ENCODE data around the gene SSC5D. TPM values are rescaled to one million over a fixed set of nuclear protein-coding genes. Genes with fewer than 3 reads are reported as not detected.

SSC5D gene
- total RNA-seq, 1 donor, result 10.7 TPM

GRCh38 chr19:55461974-55462626 lies 26.1 kb upstream of the SSC5D start:
- peak overlapping the region; percentile 73 for H3K4me3 ChIP-seq (ENCODE audit: low read depth, low read length)
- TF ChIP-seq, protein P1, sequence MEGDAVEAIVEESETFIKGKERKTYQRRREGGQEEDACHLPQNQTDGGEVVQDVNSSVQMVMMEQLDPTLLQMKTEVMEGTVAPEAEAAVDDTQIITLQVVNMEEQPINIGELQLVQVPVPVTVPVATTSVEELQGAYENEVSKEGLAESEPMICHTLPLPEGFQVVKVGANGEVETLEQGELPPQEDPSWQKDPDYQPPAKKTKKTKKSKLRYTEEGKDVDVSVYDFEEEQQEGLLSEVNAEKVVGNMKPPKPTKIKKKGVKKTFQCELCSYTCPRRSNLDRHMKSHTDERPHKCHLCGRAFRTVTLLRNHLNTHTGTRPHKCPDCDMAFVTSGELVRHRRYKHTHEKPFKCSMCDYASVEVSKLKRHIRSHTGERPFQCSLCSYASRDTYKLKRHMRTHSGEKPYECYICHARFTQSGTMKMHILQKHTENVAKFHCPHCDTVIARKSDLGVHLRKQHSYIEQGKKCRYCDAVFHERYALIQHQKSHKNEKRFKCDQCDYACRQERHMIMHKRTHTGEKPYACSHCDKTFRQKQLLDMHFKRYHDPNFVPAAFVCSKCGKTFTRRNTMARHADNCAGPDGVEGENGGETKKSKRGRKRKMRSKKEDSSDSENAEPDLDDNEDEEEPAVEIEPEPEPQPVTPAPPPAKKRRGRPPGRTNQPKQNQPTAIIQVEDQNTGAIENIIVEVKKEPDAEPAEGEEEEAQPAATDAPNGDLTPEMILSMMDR (IDR thresholded peaks at IDR 0.05; ENCODE audit: insufficient read depth, low read length), result no peak
- peak; percentile 47 for DNase-seq (ENCODE audit: low read depth)

DNA sequence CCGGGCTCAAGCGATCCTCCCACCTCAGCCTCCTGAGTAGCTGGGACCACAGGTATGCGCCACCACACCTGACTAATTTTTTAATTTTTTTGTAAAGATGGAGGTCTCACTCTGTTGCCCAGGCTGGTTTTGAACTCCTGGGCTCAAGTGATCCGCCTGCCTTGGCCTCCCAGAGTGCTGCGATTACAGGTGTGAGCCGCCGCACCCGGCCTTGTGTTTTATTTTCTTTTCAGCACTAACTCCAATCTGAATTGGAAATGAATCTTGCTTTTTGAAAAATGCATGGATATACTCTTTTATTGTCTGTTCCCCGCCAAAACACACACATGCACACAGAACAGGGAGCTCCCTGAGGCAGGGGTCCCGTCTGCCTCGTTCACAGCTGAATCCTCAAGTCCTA lies 25.5 kb upstream of the SSC5D start:
- TF ChIP-seq, protein P1 (IDR thresholded peaks at IDR 0.05; ENCODE audit: insufficient read depth, low read length), result no peak
- H3K4me3 ChIP-seq (ENCODE audit: low read depth, low read length), result no peak overlapping the region
- DNase-seq (ENCODE audit: low read depth), result no peak

DNA sequence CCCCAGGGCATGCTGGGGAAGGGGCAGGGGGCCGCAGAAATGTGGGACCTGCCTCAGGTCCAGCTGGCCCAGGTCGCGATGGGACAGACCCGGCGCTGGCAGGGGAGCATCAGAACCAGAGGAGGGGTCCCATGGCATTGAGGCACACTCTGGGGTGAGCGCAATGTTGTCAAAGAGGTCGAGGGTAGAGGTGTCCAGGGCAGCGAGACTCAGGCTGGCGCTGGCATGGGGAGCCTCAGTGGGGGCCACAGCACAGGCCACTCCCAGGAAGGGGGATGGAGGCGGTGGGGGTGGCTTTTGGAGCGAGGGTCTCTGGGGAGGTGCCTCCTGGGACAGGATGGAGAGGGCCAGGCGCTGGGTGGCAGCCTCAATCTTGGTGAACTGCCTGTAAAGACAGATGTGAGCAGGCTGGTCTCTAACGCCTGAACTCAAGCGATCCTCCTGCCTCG lies 24.6 kb upstream of the SSC5D start:
- H3K4me3 ChIP-seq (ENCODE audit: low read depth, low read length), result no peak overlapping the region
- DNase-seq (ENCODE audit: low read depth), result no peak
- TF ChIP-seq, protein P1 (IDR thresholded peaks at IDR 0.05; ENCODE audit: insufficient read depth, low read length), result no peak

- TF ChIP-seq, protein P1 (IDR thresholded peaks at IDR 0.05; ENCODE audit: insufficient read depth, low read length), result no peak
- DNase-seq (ENCODE audit: low read depth), result no peak
These were observed 24.1 kb upstream of the SSC5D start for GRCh38 chr19:55464039-55464661.

GRCh38 chr19:55464662-55465054 lies 23.6 kb upstream of the SSC5D start, which contains the start of gene C19orf85:
Gene C19orf85 (minus strand): TSS chr19:55464751. CDS start chr19:55464554, 197 bp downstream.
- no peak for DNase-seq (ENCODE audit: low read depth)
- TF ChIP-seq, protein P1 (IDR thresholded peaks at IDR 0.05; ENCODE audit: insufficient read depth, low read length), result no peak
- H3K4me3 ChIP-seq (ENCODE audit: low read depth, low read length), result no peak within 1 kb of the TSS

More at GRCh38 chr19:55464039-55464661, 24.1 kb upstream of the SSC5D start:
- no peak overlapping the region for H3K4me3 ChIP-seq (ENCODE audit: low read depth, low read length)

GRCh38 chr19:55465460-55466240 lies 22.6 kb upstream of the SSC5D start:
- DNase-seq (ENCODE audit: low read depth), result no peak
- no peak overlapping the region for H3K4me3 ChIP-seq (ENCODE audit: low read depth, low read length)
- TF ChIP-seq, protein P1 (IDR thresholded peaks at IDR 0.05; ENCODE audit: insufficient read depth, low read length), result no peak

All from fibroblast of the aortic adventitia (primary cell).